ELR (cell line): ENCODE results near the gene OR2T2.
A peak's percentile ranks its signal among the peaks of the same experiment; 100 is the strongest.
"Not testable (repeated sequence)": the region's sequence is repeated elsewhere in the genome, so short reads cannot be mapped to it uniquely, and the experiment has no call there.

Experiments
- DNase-seq: peaks from one replicate; pipeline ENCODE4 v3.0.0-alpha.2; 2015; ENCODE audit warnings: low read depth

OR2T2 gene

GRCh38 chr1:248445399-248445798 is at the start of gene OR2T2:
Gene OR2T2 (plus strand): TSS chr1:248445637. CDS start chr1:248452798, 7,161 bp downstream.
- not testable (repeated sequence) for DNase-seq

GRCh38 chr1:248402748-248403147 is 42.7 kb upstream of the OR2T2 start, which contains the start of gene OR2T1:
Gene OR2T1 (plus strand): TSS chr1:248403048. CDS start chr1:248406148, 3,100 bp downstream.
- DNase-seq: no peak

- peak; percentile 1 for DNase-seq
These were observed 41.4 kb upstream of the OR2T2 start for GRCh38 chr1:248404024-248404423.

- no peak for DNase-seq
These were observed 38.4 kb upstream of the OR2T2 start for GRCh38 chr1:248406721-248407692.

- no peak for DNase-seq
These were observed 29.2 kb upstream of the OR2T2 start for GRCh38 chr1:248416226-248416625.

- DNase-seq: no peak
These were observed 27.6 kb upstream of the OR2T2 start for GRCh38 chr1:248417854-248418253.

GRCh38 chr1:248421384-248421783 is 24.1 kb upstream of the OR2T2 start:
- peak; percentile 11 for DNase-seq

- DNase-seq: not testable (repeated sequence)
These were observed 17.8 kb upstream of the OR2T2 start for GRCh38 chr1:248427526-248428191.

GRCh38 chr1:248428192-248428533 is 17.3 kb upstream of the OR2T2 start:
- DNase-seq: not testable (repeated sequence)

GRCh38 chr1:248431683-248432082 is 13.8 kb upstream of the OR2T2 start:
- not testable (repeated sequence) for DNase-seq

- not testable (repeated sequence) for DNase-seq
These were observed 13.2 kb upstream of the OR2T2 start for GRCh38 chr1:248432201-248432600.

GRCh38 chr1:248433811-248434415 is 11.5 kb upstream of the OR2T2 start:
- not testable (repeated sequence) for DNase-seq

- DNase-seq: not testable (repeated sequence)
These were observed 10.5 kb upstream of the OR2T2 start for GRCh38 chr1:248434913-248435312.

- DNase-seq: not testable (repeated sequence)
These were observed 9.1 kb upstream of the OR2T2 start for GRCh38 chr1:248436303-248436702.

GRCh38 chr1:248438668-248439067 is 6.8 kb upstream of the OR2T2 start:
- DNase-seq: not testable (repeated sequence)

- DNase-seq: not testable (repeated sequence)
These were observed 6.2 kb upstream of the OR2T2 start for GRCh38 chr1:248439283-248439682.

GRCh38 chr1:248442500-248443277 is 2.7 kb upstream of the OR2T2 start:
- DNase-seq: not testable (repeated sequence)

- not testable (repeated sequence) for DNase-seq
These were observed 834 bp upstream of the OR2T2 start for GRCh38 chr1:248444603-248445002.

GRCh38 chr1:248448409-248449074 is 3.1 kb downstream of the OR2T2 start:
- not testable (repeated sequence) for DNase-seq

GRCh38 chr1:248449821-248450465 is 4.5 kb downstream of the OR2T2 start:
- DNase-seq: not testable (repeated sequence)
